ENCODE measurements around the gene RWDD3.

Gene RWDD3

DNA sequence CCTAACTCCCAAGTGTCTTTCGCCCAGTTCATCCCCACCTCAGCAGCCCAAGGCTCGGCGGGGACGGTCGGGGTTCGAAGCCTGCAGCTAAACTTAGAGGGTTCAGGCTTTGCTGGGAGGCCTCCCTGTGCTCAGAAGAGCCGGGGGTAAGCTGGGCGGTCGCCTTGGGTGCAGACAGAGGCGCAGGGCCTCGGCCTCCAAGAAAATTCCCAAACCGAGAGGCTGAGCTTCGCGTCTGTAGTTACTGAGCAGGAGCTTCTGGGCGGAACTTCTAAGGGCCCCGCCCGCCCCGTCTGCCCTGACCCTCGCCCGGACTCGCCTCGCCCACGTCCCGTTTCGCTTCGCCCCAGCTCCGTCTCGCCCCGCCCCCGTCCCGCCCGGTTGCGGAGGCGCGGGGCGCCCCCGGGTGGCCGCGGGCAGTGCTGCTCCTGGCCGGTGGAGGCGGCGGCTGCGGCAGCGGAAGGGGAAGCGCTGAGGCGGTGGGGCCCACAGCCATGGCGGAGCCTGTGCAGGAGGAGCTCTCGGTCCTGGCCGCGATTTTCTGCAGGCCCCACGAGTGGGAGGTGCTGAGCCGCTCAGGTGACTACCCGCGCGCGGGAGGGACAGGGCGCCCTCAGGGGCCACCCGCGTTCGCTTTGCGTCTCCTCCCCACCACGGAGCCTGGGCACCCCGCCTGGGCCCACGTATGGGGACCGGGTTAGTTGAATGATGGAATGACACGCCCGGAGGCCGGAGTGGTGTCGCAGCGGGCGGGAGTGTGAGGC is at the start of gene RWDD3:
RWDD3 (plus strand) TSS at position 474 of the 764 bp plus-strand sequence; CDS start at position 495, 21 bp downstream.
- peak; percentile 90 for DNase-seq

GRCh38 chr1:95186149-95186548 is 47.9 kb upstream of the RWDD3 start:
- DNase-seq, result no peak

DNA sequence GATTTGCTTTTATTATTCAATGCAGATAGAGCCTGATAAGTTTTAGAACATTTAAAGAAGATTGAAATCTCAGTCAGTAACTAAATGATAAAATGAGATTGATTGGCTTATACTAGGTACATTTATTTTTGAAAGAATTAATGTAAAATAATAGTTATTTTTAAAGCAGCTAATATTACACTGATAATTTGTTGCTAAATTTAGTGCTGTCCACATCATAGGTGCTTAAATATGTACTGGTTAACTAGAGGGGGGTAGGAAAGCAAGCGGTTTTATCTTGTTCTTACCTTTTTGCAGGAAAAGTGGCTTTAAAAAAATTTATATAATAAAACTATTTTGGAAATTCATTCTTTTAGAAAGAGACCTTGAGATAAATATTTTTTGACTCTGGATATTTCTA is 40.4 kb upstream of the RWDD3 start:
- no peak for DNase-seq

- DNase-seq, result no peak
Observed at GRCh38 chr1:95195046-95195445, 39.0 kb upstream of the RWDD3 start.

DNA sequence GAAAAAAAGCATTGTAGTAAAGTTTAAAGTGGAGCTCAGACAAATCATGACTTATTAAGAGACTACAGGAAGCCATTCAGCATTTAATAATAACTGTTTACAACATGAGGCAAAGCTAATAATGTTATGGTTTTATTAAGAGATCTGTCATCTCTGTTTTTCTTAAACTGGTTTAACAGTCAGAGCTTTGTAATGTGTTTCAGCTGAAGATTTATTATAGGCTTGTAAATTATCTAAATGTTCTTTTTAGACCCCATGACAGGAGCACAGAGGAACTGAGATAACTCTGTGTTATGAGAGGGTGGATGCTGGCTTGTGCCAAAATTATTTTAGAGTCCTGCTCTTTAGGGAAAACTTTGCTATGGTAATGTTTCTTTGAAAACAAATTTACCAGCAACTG is 38.0 kb upstream of the RWDD3 start:
- no peak for DNase-seq

- DNase-seq, result no peak
Observed at GRCh38 chr1:95197616-95198252, 36.3 kb upstream of the RWDD3 start.

- DNase-seq, result no peak
Observed at GRCh38 chr1:95201905-95202304, 32.1 kb upstream of the RWDD3 start.

- DNase-seq, result no peak
Observed at GRCh38 chr1:95203908-95204437, 30.0 kb upstream of the RWDD3 start.

DNA sequence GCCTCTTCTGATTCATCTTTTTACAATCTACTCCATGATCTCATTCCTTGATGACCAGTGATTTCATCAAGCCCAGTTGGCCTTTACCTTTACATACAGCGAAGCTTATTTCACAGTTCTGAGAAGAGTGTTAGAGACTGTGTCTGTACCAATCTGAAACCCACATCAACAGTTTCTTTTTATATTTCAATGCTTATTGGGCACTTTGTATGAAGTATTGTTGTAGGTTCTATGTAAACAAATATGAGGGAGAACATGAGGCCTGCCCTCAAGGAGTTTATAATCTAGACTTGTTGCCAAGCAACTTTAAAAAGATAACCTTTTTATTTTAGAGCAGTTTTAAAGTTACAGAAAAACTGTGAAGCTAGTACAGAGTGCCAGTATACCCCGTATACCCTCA is 27.5 kb upstream of the RWDD3 start:
- no peak for DNase-seq

DNA sequence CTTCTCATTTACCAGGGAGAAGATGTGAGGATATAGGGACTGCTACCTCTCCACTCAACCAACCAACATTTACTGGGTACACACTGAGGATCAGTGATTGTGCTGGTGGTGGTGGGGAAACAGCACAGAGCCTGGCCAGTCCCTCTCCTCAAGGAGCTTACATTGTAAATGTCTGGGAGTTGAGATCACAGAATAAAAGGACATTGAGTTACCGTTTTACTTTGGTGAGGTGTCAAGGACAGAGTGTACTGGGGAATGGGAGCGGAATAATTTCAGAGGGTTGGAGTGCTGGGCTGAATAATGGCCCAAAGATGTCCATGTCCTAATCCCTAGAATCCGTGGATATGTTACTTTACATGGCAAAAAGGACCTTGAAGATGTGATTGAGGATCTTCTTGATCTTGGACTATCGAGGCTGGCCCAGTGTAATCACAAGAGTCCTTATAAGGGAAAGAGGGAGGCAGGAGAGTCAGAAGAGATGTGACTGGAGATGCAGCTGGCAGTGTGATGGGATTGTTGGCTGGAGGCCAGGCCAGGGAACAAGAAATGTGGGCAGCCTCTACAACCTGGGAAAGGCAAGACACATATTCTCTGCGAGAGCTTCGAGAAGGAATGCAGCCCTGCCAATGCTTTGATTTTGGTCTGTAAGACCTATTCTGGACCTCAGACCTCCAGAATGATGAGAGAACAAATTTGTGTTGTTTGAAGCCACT is 26.6 kb upstream of the RWDD3 start:
- DNase-seq, result no peak

DNA sequence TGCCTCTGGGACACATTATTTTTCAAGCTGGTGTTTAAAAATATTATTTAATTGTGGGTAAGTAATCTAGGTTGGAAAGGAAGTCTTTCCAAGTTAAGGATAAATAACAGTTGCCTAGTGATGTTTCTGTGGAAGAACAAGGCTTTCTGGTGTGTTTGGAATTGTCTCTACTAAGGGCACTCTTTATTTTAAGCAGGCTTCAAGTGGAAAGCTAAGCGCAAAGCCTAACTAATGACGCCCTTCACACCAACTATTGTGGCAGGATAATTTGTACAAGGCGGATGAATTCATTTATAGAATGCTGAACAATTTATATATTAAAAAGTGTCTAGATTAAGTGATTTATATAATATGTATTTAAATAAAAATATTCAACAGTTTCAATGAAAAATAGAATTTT is 25.1 kb upstream of the RWDD3 start:
- no peak for DNase-seq

GRCh38 chr1:95209291-95209690 is 24.7 kb upstream of the RWDD3 start:
- no peak for DNase-seq

DNA sequence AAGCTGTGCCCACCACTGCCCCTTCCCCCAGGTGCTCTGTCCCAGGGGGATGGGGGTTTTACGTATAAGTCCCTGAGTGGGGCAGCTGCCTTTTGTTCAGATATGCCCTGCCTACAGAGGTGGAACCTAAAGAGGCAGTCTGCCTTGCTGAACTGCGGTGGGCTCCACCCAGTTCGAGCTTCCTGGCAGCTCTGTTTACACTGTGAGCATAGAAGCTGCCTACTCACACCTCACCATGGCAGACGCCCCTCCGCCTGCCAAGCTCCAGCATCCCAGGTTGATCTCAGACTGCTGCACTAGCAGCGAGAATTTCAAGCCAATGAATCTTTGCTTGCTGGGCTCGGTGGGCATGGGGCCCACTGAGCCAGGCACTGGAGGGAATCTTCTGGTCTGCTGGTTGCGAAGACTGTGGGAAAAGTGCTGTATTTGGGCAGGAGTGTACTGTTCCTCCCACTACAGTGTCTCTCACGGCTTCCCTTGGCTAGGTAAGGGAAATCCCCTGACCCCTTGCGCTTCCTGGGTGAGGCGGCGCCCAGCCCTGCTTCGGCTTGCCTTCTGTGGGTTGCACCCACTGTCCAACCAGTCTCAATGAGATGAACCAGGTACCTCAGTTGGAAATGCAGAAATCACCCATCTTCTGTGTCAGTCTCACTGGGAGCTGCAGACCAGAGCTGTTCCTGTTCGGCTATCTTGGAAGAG is 17.6 kb upstream of the RWDD3 start:
- DNase-seq, result no peak

GRCh38 chr1:95217371-95217770 is 16.6 kb upstream of the RWDD3 start:
- no peak for DNase-seq

- no peak for DNase-seq
Observed at GRCh38 chr1:95219407-95219806, 14.6 kb upstream of the RWDD3 start.

DNA sequence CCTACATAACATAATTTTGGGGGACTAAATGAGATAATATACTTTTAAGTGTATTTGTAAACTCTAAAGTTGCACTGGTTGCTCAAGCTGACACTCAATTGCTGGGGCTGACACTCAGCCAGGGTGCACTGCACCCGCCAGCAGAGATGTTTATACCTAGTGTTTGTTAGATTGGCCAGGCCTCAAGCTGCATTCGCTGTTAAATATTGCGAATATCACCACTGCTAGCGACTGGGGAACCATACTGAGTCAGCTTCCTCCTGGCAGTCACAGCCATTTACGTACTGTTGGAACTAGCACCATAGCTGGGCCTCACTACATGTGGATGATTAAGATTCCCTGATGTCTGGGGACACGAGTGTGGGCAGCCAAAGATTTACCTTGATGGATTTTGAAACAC is 12.7 kb upstream of the RWDD3 start:
- no peak for DNase-seq

- DNase-seq, result no peak
Observed at GRCh38 chr1:95222629-95223028, 11.4 kb upstream of the RWDD3 start.

DNA sequence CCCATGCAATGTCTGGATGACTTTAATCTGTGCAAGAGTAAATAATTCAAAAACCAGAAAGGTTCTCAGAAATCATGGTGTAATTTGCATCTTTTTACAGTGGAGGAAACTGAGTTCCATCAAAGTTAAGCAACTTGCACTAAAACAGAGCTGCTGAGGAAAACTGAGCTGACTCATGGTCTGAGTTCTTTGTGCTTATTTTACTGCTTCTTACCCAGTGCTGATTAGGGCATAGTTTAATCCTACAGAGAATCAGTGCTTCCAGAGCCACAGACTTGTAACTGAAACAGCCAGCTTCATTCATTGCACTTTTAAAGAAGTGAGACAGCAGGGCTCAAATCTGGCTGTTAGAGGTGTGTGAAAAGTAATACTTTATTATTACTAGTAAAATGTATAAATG is 10.9 kb upstream of the RWDD3 start:
- no peak for DNase-seq

DNA sequence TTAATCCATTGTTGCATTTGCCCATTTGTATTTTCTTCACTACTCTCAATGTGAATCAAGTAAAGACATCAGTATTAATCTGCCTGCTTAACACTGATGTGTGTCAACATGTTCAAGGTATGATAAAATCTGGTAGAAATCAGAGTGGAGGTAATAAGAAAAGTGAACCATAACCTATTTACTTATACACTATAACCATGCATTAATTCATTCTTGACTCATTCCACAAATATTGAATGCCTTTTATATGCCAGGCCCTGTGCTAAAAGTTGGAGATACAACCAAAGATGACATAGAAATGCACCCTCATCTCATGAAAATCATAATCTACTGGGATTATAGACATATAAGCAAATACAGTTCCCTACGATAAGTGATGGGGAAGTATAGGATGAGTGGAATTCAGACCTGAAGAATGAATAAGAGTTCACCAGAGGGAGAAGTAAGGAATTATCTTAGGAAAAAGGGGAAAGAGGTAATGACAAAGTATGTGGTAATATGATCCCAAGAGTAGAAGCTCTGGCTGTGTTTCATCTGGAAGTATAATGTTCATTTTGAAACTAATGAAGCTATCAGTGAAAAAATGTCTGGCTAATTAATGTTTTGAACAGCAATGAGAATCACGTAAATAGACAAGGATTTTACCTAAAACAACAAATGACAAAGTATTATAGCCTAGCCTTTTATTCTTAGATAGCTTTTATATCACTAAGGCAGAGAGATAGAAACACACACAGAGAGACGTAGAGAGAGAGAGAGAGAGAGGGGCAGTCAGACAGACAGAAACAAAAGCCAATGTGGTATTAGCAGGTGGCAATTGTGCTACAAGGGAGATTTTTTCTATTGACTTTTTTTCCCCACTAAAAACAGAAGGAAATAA is 7.0 kb upstream of the RWDD3 start:
- DNase-seq, result no peak

DNA sequence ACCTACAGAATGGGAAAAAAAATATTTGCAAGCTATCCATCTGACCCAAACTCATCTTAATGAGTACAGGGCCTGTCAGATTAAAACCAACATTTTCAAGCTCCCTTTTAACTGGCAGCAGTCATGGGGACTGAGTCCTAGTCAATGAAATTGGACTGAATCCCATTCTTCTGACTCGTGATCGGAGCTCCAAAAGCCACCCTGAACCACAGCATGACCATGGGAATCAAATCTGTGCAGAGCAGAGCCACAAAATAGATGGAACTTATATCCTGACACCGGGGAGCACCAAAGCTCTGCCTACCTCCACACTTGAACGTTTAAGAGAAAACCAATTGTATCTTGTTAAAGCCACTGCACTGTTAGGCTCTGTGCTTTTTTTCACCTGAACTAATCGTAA is 5.0 kb upstream of the RWDD3 start:
- no peak for DNase-seq

DNA sequence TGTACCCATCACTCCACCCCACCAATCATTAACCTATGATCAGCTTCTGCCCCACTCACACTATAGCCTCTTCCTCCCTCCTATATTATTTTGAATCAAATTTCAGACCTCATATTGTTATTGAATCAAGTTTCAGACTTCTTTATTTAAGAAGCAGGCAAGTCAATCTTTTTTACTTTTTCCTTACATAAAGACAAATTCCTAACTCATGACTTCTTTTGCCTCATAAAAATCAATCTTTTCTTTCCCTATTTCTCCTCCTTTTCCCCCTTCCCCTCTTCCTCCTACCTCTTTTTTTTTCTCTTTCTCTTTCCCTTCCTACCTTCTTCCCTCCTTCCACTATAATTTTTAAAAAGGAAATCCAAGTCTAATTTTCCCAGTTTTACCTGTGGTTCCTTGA is 4.3 kb upstream of the RWDD3 start:
- DNase-seq, result no peak

- DNase-seq, result no peak
Observed at GRCh38 chr1:95230256-95230655, 3.8 kb upstream of the RWDD3 start.
